Left renal pelvis (tissue), 4 donors: ENCODE results near the gene TGM5. TPM values are rescaled to one million over a fixed set of nuclear protein-coding genes. Genes with fewer than 3 reads are reported as not detected.
"Not testable (repeated sequence)": the region's sequence is repeated elsewhere in the genome, so short reads cannot be mapped to it uniquely, and the experiment has no call there.

Experiments
- DNase-seq, 4 donors: peaks; one replicate each; pipeline ENCODE4 v3.0.0-alpha.2; 2013; ENCODE audit warnings: low read depth in 4 of 4, low spot score in 3 of 4
- polyA plus RNA-seq, 4 donors: library from polyadenylated mRNA; unstranded; fragments of 120-200 nt; gene quantifications; one replicate each; pipeline ENCODE4 v1.2.1, GENCODE V29; 2013; ENCODE audit not compliant: insufficient read length in 4 of 4

Gene TGM5
- polyA plus RNA-seq, 4 donors: not detected

GRCh38 chr15:43276563-43277200 is 10.0 kb upstream of the TGM5 start:
- no peak for DNase-seq

GRCh38 chr15:43275740-43276562 is 9.2 kb upstream of the TGM5 start:
- DNase-seq: no peak

GRCh38 chr15:43274136-43274535 is 7.4 kb upstream of the TGM5 start:
- no peak for DNase-seq

- DNase-seq: no peak
These were observed 6.5 kb upstream of the TGM5 start for GRCh38 chr15:43273243-43273642.

- DNase-seq: not testable (repeated sequence)
These were observed 5.2 kb upstream of the TGM5 start for GRCh38 chr15:43271908-43272307.

GRCh38 chr15:43270676-43271306 is 4.1 kb upstream of the TGM5 start:
- DNase-seq: no peak

GRCh38 chr15:43270113-43270665 is 3.5 kb upstream of the TGM5 start:
- DNase-seq: no peak

- DNase-seq: no peak
These were observed 1.7 kb upstream of the TGM5 start for GRCh38 chr15:43268111-43269105.

- no peak for DNase-seq
These were observed 711 bp upstream of the TGM5 start for GRCh38 chr15:43267439-43267838.

GRCh38 chr15:43266386-43266785 is 342 bp downstream of the TGM5 start:
- no peak for DNase-seq

GRCh38 chr15:43260011-43260615 is 6.6 kb downstream of the TGM5 start:
- DNase-seq: no peak

GRCh38 chr15:43258781-43259180 is 7.9 kb downstream of the TGM5 start:
- DNase-seq: no peak

- DNase-seq: no peak
These were observed 10.4 kb downstream of the TGM5 start for GRCh38 chr15:43256341-43256740.

- no peak for DNase-seq
These were observed 11.4 kb downstream of the TGM5 start for GRCh38 chr15:43255376-43255775.

- DNase-seq: no peak
These were observed 13.0 kb downstream of the TGM5 start for GRCh38 chr15:43253431-43254403.

- DNase-seq: no peak
These were observed 14.9 kb downstream of the TGM5 start for GRCh38 chr15:43251871-43252250.

- no peak for DNase-seq
These were observed 15.4 kb downstream of the TGM5 start for GRCh38 chr15:43251185-43251870.

- no peak for DNase-seq
These were observed 15.9 kb downstream of the TGM5 start for GRCh38 chr15:43250785-43251184.
